ENCODE measurements around the gene CALB2. TPM values are rescaled to one million over a fixed set of nuclear protein-coding genes. Genes with fewer than 3 reads are reported as not detected.
"Not testable (repeated sequence)": the region's sequence is repeated elsewhere in the genome, so short reads cannot be mapped to it uniquely, and the experiment has no call there.

Gene CALB2
- total RNA-seq, 1 donor from 2014 or later: not detected

- no peaks in the 10 kb centered on the region for H3K9me3 Mint-ChIP-seq
- CTCF ChIA-PET: no interaction called here
- intact Hi-C loops (cut with micrococcal nuclease): no loop called here
- ATAC-seq (ENCODE audit: low read depth) (no peak), DNase-seq (no peak)
- peaks cover 4% of the 10 kb centered on the region for H3K27me3 Mint-ChIP-seq
- H3K4me3 Mint-ChIP-seq: no peak overlapping the region
- TF ChIP-seq, protein P1, sequence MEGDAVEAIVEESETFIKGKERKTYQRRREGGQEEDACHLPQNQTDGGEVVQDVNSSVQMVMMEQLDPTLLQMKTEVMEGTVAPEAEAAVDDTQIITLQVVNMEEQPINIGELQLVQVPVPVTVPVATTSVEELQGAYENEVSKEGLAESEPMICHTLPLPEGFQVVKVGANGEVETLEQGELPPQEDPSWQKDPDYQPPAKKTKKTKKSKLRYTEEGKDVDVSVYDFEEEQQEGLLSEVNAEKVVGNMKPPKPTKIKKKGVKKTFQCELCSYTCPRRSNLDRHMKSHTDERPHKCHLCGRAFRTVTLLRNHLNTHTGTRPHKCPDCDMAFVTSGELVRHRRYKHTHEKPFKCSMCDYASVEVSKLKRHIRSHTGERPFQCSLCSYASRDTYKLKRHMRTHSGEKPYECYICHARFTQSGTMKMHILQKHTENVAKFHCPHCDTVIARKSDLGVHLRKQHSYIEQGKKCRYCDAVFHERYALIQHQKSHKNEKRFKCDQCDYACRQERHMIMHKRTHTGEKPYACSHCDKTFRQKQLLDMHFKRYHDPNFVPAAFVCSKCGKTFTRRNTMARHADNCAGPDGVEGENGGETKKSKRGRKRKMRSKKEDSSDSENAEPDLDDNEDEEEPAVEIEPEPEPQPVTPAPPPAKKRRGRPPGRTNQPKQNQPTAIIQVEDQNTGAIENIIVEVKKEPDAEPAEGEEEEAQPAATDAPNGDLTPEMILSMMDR (IDR thresholded peaks at IDR 0.05): no peak
- H3K27ac Mint-ChIP-seq: no peak overlapping the region
- POLR2A ChIA-PET: no interaction called here
- H3K36me3 Mint-ChIP-seq (ENCODE audit: low read depth): no peaks in the 10 kb centered on the region
- H3K4me1 Mint-ChIP-seq: no peaks in the 10 kb centered on the region
Measured at GRCh38 chr16:71352466-71352865, 6.1 kb upstream of the CALB2 start.

DNA sequence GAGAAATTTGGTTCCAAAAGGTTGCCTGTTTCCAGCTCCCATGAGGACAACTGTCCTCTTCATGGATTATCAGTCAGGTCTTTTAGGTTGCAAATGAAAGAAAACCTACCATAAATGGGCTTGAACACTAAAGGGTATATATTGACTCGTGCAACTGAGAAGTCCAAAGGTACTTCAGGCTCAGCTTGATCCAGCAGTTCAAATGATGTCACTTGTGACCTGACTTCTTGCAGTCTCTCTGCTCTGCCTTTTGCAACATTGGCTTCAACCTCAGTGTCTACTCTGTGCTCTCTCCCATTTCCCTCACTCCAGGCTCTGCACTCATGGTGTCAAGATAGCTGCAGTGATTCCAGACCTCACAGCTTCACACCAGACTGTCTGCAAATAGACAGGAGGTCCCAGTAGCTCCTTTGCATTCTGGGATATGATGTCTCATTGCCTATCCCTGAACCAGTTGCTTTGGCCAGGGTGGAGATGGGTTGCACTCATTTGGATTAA, 5.5 kb upstream of the CALB2 start:
- DNase-seq (no peak), ATAC-seq (ENCODE audit: low read depth) (no peak)
- H3K36me3 Mint-ChIP-seq (ENCODE audit: low read depth): no peaks in the 10 kb centered on the region
- H3K4me3 Mint-ChIP-seq: no peak overlapping the region
- no peak overlapping the region for H3K27ac Mint-ChIP-seq
- H3K4me1 Mint-ChIP-seq: no peaks in the 10 kb centered on the region
- TF ChIP-seq, protein P1 (IDR thresholded peaks at IDR 0.05): no peak
- no peaks in the 10 kb centered on the region for H3K9me3 Mint-ChIP-seq
- ChIA-PET CTCF (interaction anchor here (0.8 kb wide), 1 partner anchor 13 kb away, joined by 3 read pairs; no protein-coding TSS in a partner anchor), POLR2A (no interaction called here)
- intact Hi-C loops (cut with micrococcal nuclease): no loop called here
- peaks cover 5% of the 10 kb centered on the region for H3K27me3 Mint-ChIP-seq

- H3K36me3 Mint-ChIP-seq (ENCODE audit: low read depth): no peaks in the 10 kb centered on the region
- H3K9me3 Mint-ChIP-seq: no peaks in the 10 kb centered on the region
- intact Hi-C loops (cut with micrococcal nuclease): no loop called here
- H3K27ac Mint-ChIP-seq: no peak overlapping the region
- H3K27me3 Mint-ChIP-seq: peaks cover 9% of the 10 kb centered on the region
- CTCF ChIA-PET: interaction anchor here (0.8 kb wide), 1 partner anchor 12 kb away, joined by 3 read pairs; no protein-coding TSS in a partner anchor
- ATAC-seq (ENCODE audit: low read depth) (no peak), DNase-seq (no peak)
- POLR2A ChIA-PET: no interaction called here
- peaks cover 3% of the 10 kb centered on the region for H3K4me1 Mint-ChIP-seq
- no peak overlapping the region for H3K4me3 Mint-ChIP-seq
- TF ChIP-seq, protein P1 (IDR thresholded peaks at IDR 0.05): no peak
Measured at GRCh38 chr16:71353736-71354135, 4.8 kb upstream of the CALB2 start.

GRCh38 chr16:71354156-71354555, 4.4 kb upstream of the CALB2 start:
- Mint-ChIP-seq H3K4me1 (peaks cover 3% of the 10 kb centered on the region), H3K27me3 (peaks cover 9% of the 10 kb centered on the region), H3K9me3 (no peaks in the 10 kb centered on the region), H3K4me3 (no peak overlapping the region), H3K27ac (no peak overlapping the region), H3K36me3 (ENCODE audit: low read depth) (no peaks in the 10 kb centered on the region)
- ChIA-PET POLR2A (no interaction called here), CTCF (no interaction called here)
- TF ChIP-seq, protein P1 (IDR thresholded peaks at IDR 0.05): no peak
- intact Hi-C loops (cut with micrococcal nuclease): no loop called here
- ATAC-seq (ENCODE audit: low read depth): no peak
- DNase-seq: no peak

- no peak for ATAC-seq (ENCODE audit: low read depth)
- TF ChIP-seq, protein P1 (IDR thresholded peaks at IDR 0.05): no peak
- H3K9me3 Mint-ChIP-seq: no peaks in the 10 kb centered on the region
- H3K27ac Mint-ChIP-seq: no peak overlapping the region
- ChIA-PET POLR2A (no interaction called here), CTCF (no interaction called here)
- H3K27me3 Mint-ChIP-seq: peaks cover 21% of the 10 kb centered on the region
- H3K36me3 Mint-ChIP-seq (ENCODE audit: low read depth): no peaks in the 10 kb centered on the region
- DNase-seq: no peak
- intact Hi-C loops (cut with micrococcal nuclease): no loop called here
- H3K4me3 Mint-ChIP-seq: no peak overlapping the region
- H3K4me1 Mint-ChIP-seq: peaks cover 3% of the 10 kb centered on the region
Measured at GRCh38 chr16:71356051-71356740, 2.3 kb upstream of the CALB2 start.

DNA sequence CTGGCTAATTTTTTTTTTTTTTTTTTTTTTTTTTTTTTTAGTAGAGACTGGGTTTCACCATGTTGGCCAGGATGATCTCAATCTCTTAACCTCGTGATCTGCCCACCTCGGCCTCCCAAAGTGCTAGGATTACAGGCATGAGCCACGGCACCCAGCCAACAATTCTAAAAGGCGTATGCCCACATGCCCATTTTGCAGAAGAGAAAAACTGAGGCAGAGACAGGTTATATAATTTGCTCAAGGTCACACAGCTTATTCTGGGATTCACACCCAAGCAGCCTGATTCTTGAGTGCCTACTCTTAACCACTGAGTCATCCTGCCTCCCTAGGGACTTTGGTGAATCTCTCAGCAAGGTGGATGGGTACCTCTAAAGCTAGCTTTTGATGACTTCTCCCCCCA, 1.6 kb upstream of the CALB2 start:
- POLR2A ChIA-PET; DNase-seq; intact Hi-C loops (cut with micrococcal nuclease); H3K27ac Mint-ChIP-seq; ATAC-seq (ENCODE audit: low read depth); H3K9me3 Mint-ChIP-seq; H3K4me3 Mint-ChIP-seq; H3K36me3 Mint-ChIP-seq (ENCODE audit: low read depth); H3K4me1 Mint-ChIP-seq: not testable (repeated sequence)
- CTCF ChIA-PET: interaction anchor here (0.8 to 1.1 kb wide), 3 partner anchors 15 to 586 kb away, joined by 3 to 4 read pairs (median 3); no protein-coding TSS in a partner anchor
- peaks cover 26% of the 10 kb centered on the region for H3K27me3 Mint-ChIP-seq

Measured in activated B cell treated with CpG ODN at 0.5 μM for 24 hours (primary cell).